Endothelial cell of umbilical vein (primary cell): Measurements from ENCODE around the gene GSTM3. TPM values are rescaled to one million over a fixed set of nuclear protein-coding genes. Genes with fewer than 3 reads are reported as not detected.

Experiments
- BruUV-seq: library from RNA; stranded (reverse); fragments of 400-500 nt; replicated peaks from 2 replicates; lab custom pipeline; 2021; lab: Mats Ljungman, UMichigan
- CTCF ChIA-PET: fragments of 300-600, 350-600 bp; sonication (Branson Sonifier 250); formaldehyde crosslinking; loops from one replicate; lab custom pipeline; 2021; ENCODE audit warnings: antibody characterized with exemption, inconsistent platforms; lab: Charles Lee
- POLR2A ChIA-PET: fragments of 300-600, 350-600 bp; sonication (Branson Sonifier 250); formaldehyde crosslinking; loops from one replicate; lab custom pipeline; 2021; ENCODE audit warnings: antibody characterized with exemption, inconsistent platforms; lab: Charles Lee
- DNase-seq: peaks from one replicate; pipeline ENCODE4 v3.0.0-alpha.2; 2011; ENCODE audit warnings: low read depth, low spot score
- FAIRE-seq: peaks from 2 replicates; lab custom pipeline; 2011; peaks lifted over from hg19 to GRCh38; lab: Jason Lieb, UNC
- H2AFZ ChIP-seq: 2 replicates; pipeline ENCODE4 v1.6.0; 2012; ENCODE audit warnings: low read depth, low read length, control low read depth, inconsistent platforms
- H3K27ac ChIP-seq: 2 replicates; pipeline ENCODE4 v1.5.1; 2011; ENCODE audit warnings: low read depth, mild to moderate bottlenecking, control low read depth, low read length, moderate library complexity; ENCODE audit not compliant: insufficient read depth
- H3K27me3 ChIP-seq, 2 experiments: 2 replicates each; pipeline versions ENCODE4 v1.6.0 to v1.6.1; 2011; ENCODE audit warnings: low read length in 2 of 2, mixed read lengths in 1 of 2; ENCODE audit not compliant: control insufficient read depth in 2 of 2, insufficient read depth in 2 of 2
- H3K36me3 ChIP-seq, 2 experiments: 2 replicates in 1 of 2; 3 replicates in 1 of 2; pipeline ENCODE4 v1.5.1; 2011; ENCODE audit warnings: low read length in 2 of 2, mild to moderate bottlenecking in 1 of 2, moderate library complexity in 1 of 2; ENCODE audit not compliant: control insufficient read depth in 2 of 2, insufficient read depth in 2 of 2; ENCODE audit errors: extremely low read depth in 1 of 2
- H3K4me1 ChIP-seq: 3 replicates; pipeline ENCODE4 v1.5.1; 2011; ENCODE audit warnings: mild to moderate bottlenecking, low read length; ENCODE audit not compliant: control insufficient read depth, insufficient read depth; ENCODE audit errors: extremely low read depth
- H3K4me2 ChIP-seq: 2 replicates; pipeline ENCODE4 v1.6.1; 2011; ENCODE audit warnings: low read length, control low read depth, mixed read lengths; ENCODE audit not compliant: insufficient read depth
- H3K4me3 ChIP-seq, 3 experiments: fragments of 200-600 bp in 1 of 3; sonication (generic), shearing (Covaris generic) in 1 of 3; replicated peaks in 1 of 3; 2 replicates each; pipeline ENCODE4 v1.5.1; 2011 to 2016; ENCODE audit warnings: control low read depth in 3 of 3, low read length in 3 of 3, mild to moderate bottlenecking in 2 of 3, inconsistent platforms in 1 of 3, low read depth in 1 of 3, moderate library complexity in 1 of 3; ENCODE audit not compliant: insufficient read depth in 1 of 3
- H3K79me2 ChIP-seq: 2 replicates; pipeline ENCODE4 v1.6.0; 2012; ENCODE audit warnings: low read length, inconsistent platforms; ENCODE audit not compliant: control insufficient read depth, insufficient read depth
- H3K9ac ChIP-seq: replicated peaks from 2 replicates; pipeline ENCODE3; 2011; ENCODE audit warnings: low read length, control low read depth; ENCODE audit not compliant: insufficient read depth; ENCODE audit errors: extremely low read depth
- H3K9me1 ChIP-seq: replicated peaks from 3 replicates; pipeline ENCODE4 v1.6.0; 2011; ENCODE audit warnings: mild to moderate bottlenecking, low read length; ENCODE audit not compliant: control insufficient read depth, insufficient read depth; ENCODE audit errors: extremely low read depth
- H3K9me3 ChIP-seq: replicated peaks from 2 replicates; pipeline ENCODE4 v1.5.1; 2012; ENCODE audit warnings: low read length, inconsistent platforms; ENCODE audit not compliant: control insufficient read depth, insufficient read depth
- H4K20me1 ChIP-seq: replicated peaks from 2 replicates; pipeline ENCODE3; 2011; ENCODE audit warnings: mild to moderate bottlenecking, low read length; ENCODE audit not compliant: control insufficient read depth, insufficient read depth; ENCODE audit errors: extremely low read depth
- EZH2 ChIP-seq: IDR thresholded peaks from 2 replicates; pipeline ENCODE4 v1.6.1; 2012; ENCODE audit warnings: borderline replicate concordance, low read depth, mild to moderate bottlenecking, moderate library complexity, low read length, inconsistent platforms; ENCODE audit not compliant: severe bottlenecking
- FOS ChIP-seq: IDR thresholded peaks from 2 replicates; pipeline ENCODE4 v1.6.1; 2011; ENCODE audit warnings: mild to moderate bottlenecking, low read length, moderate library complexity, borderline replicate concordance; ENCODE audit not compliant: insufficient read depth
- GATA2 ChIP-seq: IDR thresholded peaks from 2 replicates; pipeline ENCODE4 v1.7.0; 2011; ENCODE audit warnings: low read depth, mild to moderate bottlenecking, moderate library complexity, mixed read lengths, low read length; ENCODE audit not compliant: insufficient read length, insufficient read depth
- JUN ChIP-seq: IDR thresholded peaks from 2 replicates; pipeline ENCODE4 v1.6.1; 2011; ENCODE audit warnings: borderline replicate concordance, low read depth; ENCODE audit not compliant: insufficient read length, insufficient read depth
- MYC ChIP-seq: IDR thresholded peaks from one replicate; pipeline ENCODE4 v1.6.1; 2011; ENCODE audit warnings: mild to moderate bottlenecking, low read depth, low read length
- POLR2A ChIP-seq: IDR thresholded peaks from 2 replicates; pipeline ENCODE4 v1.6.1; 2012; ENCODE audit warnings: low read depth, mild to moderate bottlenecking, control low read depth, low read length
- POLR2AphosphoS5 ChIP-seq: IDR thresholded peaks from 2 replicates; pipeline ENCODE4 v1.6.1; 2012; ENCODE audit warnings: low read depth, mild to moderate bottlenecking, control low read depth, low read length, moderate library complexity; ENCODE audit not compliant: insufficient read depth
- dilution Hi-C: fragments of 300-500 bp; cut with MboI; formaldehyde crosslinking; loops from one replicate; pipeline ENCODE4 v1.15.0; 2019; ENCODE audit warnings: low sequenced_read_pairs; ENCODE audit not compliant: extremely low pct_ligation_motif_present
- intact Hi-C: fragments of 100-400 bp; cut with micrococcal nuclease; formaldehyde crosslinking; loops from one replicate; pipeline ENCODE4 v1.10.0; 2022
- polyA plus RNA-seq, 4 experiments: library from polyadenylated mRNA; depleted of rRNA in 3 of 4; stranded (reverse) in 3 of 4; unstranded in 1 of 4; fragments of >200 nt; gene quantifications; 2 replicates each; pipeline versions ENCODE4 v1.2.1 to v1.2.3, GENCODE V29; 2011 to 2012; ENCODE audit warnings: missing spikeins in 1 of 4
- total RNA-seq: library from RNA; stranded (reverse); gene quantifications from 2 replicates; pipeline ENCODE4 v1.2.3, GENCODE V29; 2021
- TF ChIP-seq, protein P1 (sequence below): IDR thresholded peaks from 2 replicates; pipeline ENCODE4 v1.6.1; 2011; ENCODE audit not compliant: insufficient read depth, insufficient read length
- TF ChIP-seq, protein P2 (sequence below), 2 donors: IDR thresholded peaks; 1 replicate in 1 of 2; 2 replicates in 1 of 2; pipeline ENCODE4 v1.5.1; 2011; ENCODE audit warnings: low read length in 2 of 2, mild to moderate bottlenecking in 2 of 2, moderate library complexity in 2 of 2, control low read depth in 1 of 2, inconsistent platforms in 1 of 2, low read depth in 1 of 2; ENCODE audit not compliant: insufficient read depth in 1 of 2; ENCODE audit errors: extremely low read depth in 1 of 2

Gene GSTM3
- total and polyA plus RNA-seq, 2 donors (not counting 3 experiments of a cell fraction or from before 2014, with no cell fraction given) = 27.9 to 52.0 TPM

DNA sequence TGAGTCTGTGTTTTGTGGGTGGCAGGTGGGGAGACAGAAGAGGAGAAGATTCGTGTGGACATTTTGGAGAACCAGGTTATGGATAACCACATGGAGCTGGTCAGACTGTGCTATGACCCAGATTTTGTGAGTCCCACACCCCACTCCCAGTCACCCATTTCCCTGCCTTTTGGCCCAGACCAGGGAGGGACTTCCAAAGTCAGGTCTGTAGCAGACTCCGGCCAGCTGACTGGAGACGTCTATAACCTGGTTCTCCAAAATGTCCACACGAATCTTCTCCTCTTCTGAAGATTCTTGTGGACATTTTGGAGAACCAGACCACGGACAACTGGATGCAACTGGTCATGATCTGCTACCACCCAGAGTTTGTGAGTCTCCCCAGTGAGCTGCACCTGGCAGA lies 27.2 kb downstream of the GSTM3 start:
- no peaks in the 10 kb centered on the region for H4K20me1 ChIP-seq
- H3K4me2 ChIP-seq = no peak overlapping the region
- no TSS peak for BruUV-seq
- TF ChIP-seq GATA2 (no peak), FOS (no peak), EZH2 (no peak)
- dilution Hi-C loops (no loop called here), intact Hi-C loops (no loop called here)
- H3K9me1 ChIP-seq = no peaks in the 10 kb centered on the region
- DNase-seq = no peak
- H3K9ac ChIP-seq = no peak overlapping the region
- no peaks in the 10 kb centered on the region for H3K4me1 ChIP-seq
- H3K36me3 ChIP-seq = no peaks in the 10 kb centered on the region
- no peak overlapping the region for H2AFZ ChIP-seq
- CTCF ChIA-PET = interaction anchor here (1.6 kb wide), 1 partner anchor 60 kb away, joined by 3 read pairs; no protein-coding TSS in a partner anchor
- H3K9me3 ChIP-seq = no peaks in the 10 kb centered on the region
- no peaks in the 10 kb centered on the region for H3K27me3 ChIP-seq
- no peak overlapping the region for H3K4me3 ChIP-seq
- H3K27ac ChIP-seq = no peak overlapping the region
- POLR2A ChIA-PET = no interaction called here
- FAIRE-seq = no peak
- H3K79me2 ChIP-seq = no peaks in the 10 kb centered on the region

DNA sequence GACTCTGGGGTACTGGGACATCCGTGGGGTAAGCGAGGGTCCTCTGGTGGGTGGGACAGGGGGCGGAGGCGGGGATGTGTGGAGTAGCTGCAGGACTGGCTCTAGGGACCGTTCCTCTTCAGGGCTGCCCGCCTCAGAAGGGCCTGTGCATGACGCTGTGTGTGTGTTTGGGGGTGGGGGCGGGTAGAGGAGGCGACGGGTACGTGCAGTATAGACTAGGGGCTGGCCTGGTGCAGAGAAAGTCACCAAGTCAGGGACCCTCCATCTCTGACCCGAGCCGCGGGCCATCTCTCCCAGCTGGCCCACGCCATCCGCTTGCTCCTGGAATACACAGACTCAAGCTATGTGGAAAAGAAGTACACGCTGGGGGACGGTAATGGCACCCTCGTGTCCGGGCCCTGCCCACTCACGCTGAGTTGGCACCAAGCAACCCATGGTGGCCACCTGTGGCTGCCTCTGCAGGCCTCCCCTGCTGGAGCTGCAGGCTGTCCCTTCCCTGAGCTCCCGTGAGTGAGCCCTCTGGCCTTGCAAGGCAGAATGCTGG lies 28.4 kb downstream of the GSTM3 start:
- no peak overlapping the region for H3K4me2 ChIP-seq
- no peak overlapping the region for H3K4me3 ChIP-seq
- no peaks in the 10 kb centered on the region for H3K36me3 ChIP-seq
- ChIA-PET CTCF (no interaction called here), POLR2A (no interaction called here)
- FAIRE-seq = no peak
- H3K9ac ChIP-seq = no peak overlapping the region
- DNase-seq = no peak
- no peaks in the 10 kb centered on the region for H3K27me3 ChIP-seq
- intact Hi-C loops = no loop called here
- H2AFZ ChIP-seq = no peak overlapping the region
- H3K9me3 ChIP-seq = no peaks in the 10 kb centered on the region
- H3K79me2 ChIP-seq = no peaks in the 10 kb centered on the region
- H4K20me1 ChIP-seq = no peaks in the 10 kb centered on the region
- dilution Hi-C loops = no loop called here
- no peak overlapping the region for H3K27ac ChIP-seq
- TF ChIP-seq, protein P1, sequence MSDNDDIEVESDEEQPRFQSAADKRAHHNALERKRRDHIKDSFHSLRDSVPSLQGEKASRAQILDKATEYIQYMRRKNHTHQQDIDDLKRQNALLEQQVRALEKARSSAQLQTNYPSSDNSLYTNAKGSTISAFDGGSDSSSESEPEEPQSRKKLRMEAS = no peak
- no peak for TF ChIP-seq MYC
- TF ChIP-seq, protein P2, sequence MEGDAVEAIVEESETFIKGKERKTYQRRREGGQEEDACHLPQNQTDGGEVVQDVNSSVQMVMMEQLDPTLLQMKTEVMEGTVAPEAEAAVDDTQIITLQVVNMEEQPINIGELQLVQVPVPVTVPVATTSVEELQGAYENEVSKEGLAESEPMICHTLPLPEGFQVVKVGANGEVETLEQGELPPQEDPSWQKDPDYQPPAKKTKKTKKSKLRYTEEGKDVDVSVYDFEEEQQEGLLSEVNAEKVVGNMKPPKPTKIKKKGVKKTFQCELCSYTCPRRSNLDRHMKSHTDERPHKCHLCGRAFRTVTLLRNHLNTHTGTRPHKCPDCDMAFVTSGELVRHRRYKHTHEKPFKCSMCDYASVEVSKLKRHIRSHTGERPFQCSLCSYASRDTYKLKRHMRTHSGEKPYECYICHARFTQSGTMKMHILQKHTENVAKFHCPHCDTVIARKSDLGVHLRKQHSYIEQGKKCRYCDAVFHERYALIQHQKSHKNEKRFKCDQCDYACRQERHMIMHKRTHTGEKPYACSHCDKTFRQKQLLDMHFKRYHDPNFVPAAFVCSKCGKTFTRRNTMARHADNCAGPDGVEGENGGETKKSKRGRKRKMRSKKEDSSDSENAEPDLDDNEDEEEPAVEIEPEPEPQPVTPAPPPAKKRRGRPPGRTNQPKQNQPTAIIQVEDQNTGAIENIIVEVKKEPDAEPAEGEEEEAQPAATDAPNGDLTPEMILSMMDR (IDR thresholded peaks at IDR 0.05; ENCODE audit: extremely low read depth in 1 of 2, insufficient read depth in 1 of 2, low read depth in 1 of 2, low read length in 2 of 2) = no peak
- no peak for TF ChIP-seq POLR2AphosphoS5
- TF ChIP-seq GATA2 = no peak
- no peak for TF ChIP-seq FOS
- TF ChIP-seq JUN = no peak
- no peak for TF ChIP-seq EZH2
- no peak for TF ChIP-seq POLR2A
- H3K9me1 ChIP-seq = no peaks in the 10 kb centered on the region
- H3K4me1 ChIP-seq = no peaks in the 10 kb centered on the region
- BruUV-seq = no TSS peak
